ENCODE results near the gene IL19. TPM values are rescaled to one million over a fixed set of nuclear protein-coding genes. Genes with fewer than 3 reads are reported as not detected.

IL19 gene
- total and polyA plus RNA-seq, 2 donors = not detected

DNA sequence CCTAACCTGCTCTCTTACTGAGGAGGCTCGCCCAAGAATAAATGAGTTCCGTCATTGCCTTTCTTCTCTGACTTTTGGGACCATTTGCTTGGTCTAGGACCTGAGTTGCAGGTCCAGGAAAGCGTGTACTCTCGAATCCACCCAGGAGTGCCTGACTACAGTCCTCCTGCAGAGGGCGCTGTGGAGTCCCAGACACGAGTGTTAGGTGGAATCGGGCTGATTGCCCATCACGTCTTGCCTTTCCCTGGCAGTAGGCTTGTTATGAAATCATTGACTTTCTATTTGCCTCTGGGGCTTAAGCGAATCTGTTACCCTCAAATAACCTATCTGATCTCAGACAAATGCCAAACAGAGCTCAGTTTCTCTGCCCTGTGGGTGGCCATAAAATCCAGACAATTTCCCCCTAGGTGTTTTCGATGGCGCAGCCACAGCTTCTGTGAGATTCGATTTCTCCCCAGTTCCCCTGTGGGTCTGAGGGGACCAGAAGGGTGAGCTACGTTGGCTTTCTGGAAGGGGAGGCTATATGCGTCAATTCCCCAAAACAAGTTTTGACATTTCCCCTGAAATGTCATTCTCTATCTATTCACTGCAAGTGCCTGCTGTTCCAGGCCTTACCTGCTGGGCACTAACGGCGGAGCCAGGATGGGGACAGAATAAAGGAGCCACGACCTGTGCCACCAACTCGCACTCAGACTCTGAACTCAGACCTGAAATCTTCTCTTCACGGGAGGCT, 94.5 kb downstream of the IL19 start, which contains the start of gene IL20:
TSS of gene IL20 (plus strand) at position 685 of the 733 bp plus-strand sequence. CDS start 230 bp downstream, outside the sequence.
- Histone ChIP-seq H3K27ac (ENCODE audit: low read depth) (no peak within 1 kb of the TSS), H3K36me3 (ENCODE audit: insufficient read depth) (no peaks in the 10 kb centered on the region), H3K4me1 (ENCODE audit: insufficient read depth) (no peaks in the 10 kb centered on the region), H3K4me3 (ENCODE audit: low read depth, low read length) (no peak within 1 kb of the TSS)
- 57% methylated on average over 19 of the region's 19 CpGs for WGBS
- no peak for DNase-seq (ENCODE audit: extremely low spot score)

DNA sequence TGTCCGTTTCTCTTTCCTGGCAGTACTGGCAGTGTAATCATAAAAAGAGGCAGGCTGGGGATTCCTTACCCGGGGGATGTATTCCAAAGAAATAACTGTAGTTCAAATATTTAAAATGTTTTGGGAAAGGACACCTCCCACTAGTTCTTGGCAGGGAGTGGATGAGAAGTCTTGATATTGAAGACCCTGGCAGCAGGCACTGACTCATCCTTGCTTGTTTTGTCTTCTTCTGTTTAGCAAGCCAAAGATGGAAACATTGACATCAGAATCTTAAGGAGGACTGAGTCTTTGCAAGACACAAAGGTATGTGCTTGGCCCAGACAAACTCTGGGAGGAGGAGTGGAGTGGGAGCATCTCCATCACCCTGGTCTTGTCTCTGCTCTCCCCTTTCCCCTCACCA, 95.5 kb downstream of the IL19 start:
- Histone ChIP-seq H3K36me3 (ENCODE audit: insufficient read depth) (no peaks in the 10 kb centered on the region), H3K4me3 (ENCODE audit: low read depth, low read length) (no peak overlapping the region), H3K4me1 (ENCODE audit: insufficient read depth) (no peaks in the 10 kb centered on the region), H3K27ac (ENCODE audit: low read depth) (no peak overlapping the region)
- WGBS = 35% methylated on average over 2 of the region's 2 CpGs
- no peak for DNase-seq (ENCODE audit: extremely low spot score)

DNA sequence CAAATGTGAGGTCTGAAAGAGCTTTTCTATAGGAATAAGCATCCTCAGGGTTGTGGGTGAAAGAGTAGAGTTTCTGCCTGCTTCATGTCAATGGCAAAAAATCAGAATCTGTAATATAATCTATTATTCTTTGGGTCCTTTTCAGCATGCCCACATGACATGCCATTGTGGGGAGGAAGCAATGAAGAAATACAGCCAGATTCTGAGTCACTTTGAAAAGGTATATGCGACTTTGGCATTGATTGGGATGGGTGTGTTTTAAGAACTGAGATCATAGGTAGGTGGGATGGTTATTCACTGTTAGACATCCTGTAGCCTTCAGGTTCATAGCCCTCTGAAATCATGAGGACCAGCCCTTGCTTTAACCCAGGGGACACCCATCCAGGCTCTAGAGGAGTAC, 96.7 kb downstream of the IL19 start:
- H3K36me3 ChIP-seq (ENCODE audit: insufficient read depth) = no peaks in the 10 kb centered on the region
- no peak for DNase-seq (ENCODE audit: extremely low spot score)
- 98% methylated on average over 1 of the region's 1 CpG for WGBS
- H3K4me1 ChIP-seq (ENCODE audit: insufficient read depth) = no peaks in the 10 kb centered on the region
- H3K4me3 ChIP-seq (ENCODE audit: low read depth, low read length) = no peak overlapping the region
- no peak overlapping the region for H3K27ac ChIP-seq (ENCODE audit: low read depth)

GRCh38 chr1:206867716-206868115, 97.1 kb downstream of the IL19 start:
- no peak overlapping the region for H3K27ac ChIP-seq (ENCODE audit: low read depth)
- no peak overlapping the region for H3K4me3 ChIP-seq (ENCODE audit: low read depth, low read length)
- no peaks in the 10 kb centered on the region for H3K4me1 ChIP-seq (ENCODE audit: insufficient read depth)
- DNase-seq (ENCODE audit: extremely low spot score) = no peak
- H3K36me3 ChIP-seq (ENCODE audit: insufficient read depth) = no peaks in the 10 kb centered on the region

- WGBS = 44% methylated on average over 1 of the region's 1 CpG
- H3K36me3 ChIP-seq (ENCODE audit: insufficient read depth) = no peaks in the 10 kb centered on the region
- H3K27ac ChIP-seq (ENCODE audit: low read depth) = no peak overlapping the region
- no peak overlapping the region for H3K4me3 ChIP-seq (ENCODE audit: low read depth, low read length)
- DNase-seq (ENCODE audit: extremely low spot score) = no peak
- H3K4me1 ChIP-seq (ENCODE audit: insufficient read depth) = no peaks in the 10 kb centered on the region
These were observed 97.7 kb downstream of the IL19 start for GRCh38 chr1:206868264-206868663.

GRCh38 chr1:206872139-206872538, 101.6 kb downstream of the IL19 start:
- no peak overlapping the region for H3K4me3 ChIP-seq (ENCODE audit: low read depth, low read length)
- H3K4me1 ChIP-seq (ENCODE audit: insufficient read depth) = no peaks in the 10 kb centered on the region
- WGBS = 60% methylated on average over 3 of the region's 3 CpGs
- DNase-seq (ENCODE audit: extremely low spot score) = no peak
- no peak overlapping the region for H3K27ac ChIP-seq (ENCODE audit: low read depth)
- H3K36me3 ChIP-seq (ENCODE audit: insufficient read depth) = no peaks in the 10 kb centered on the region

GRCh38 chr1:206873603-206874188, 103.1 kb downstream of the IL19 start:
- Histone ChIP-seq H3K27ac (ENCODE audit: low read depth) (no peak overlapping the region), H3K36me3 (ENCODE audit: insufficient read depth) (no peaks in the 10 kb centered on the region), H3K4me1 (ENCODE audit: insufficient read depth) (no peaks in the 10 kb centered on the region), H3K4me3 (ENCODE audit: low read depth, low read length) (no peak overlapping the region)
- 83% methylated on average over 3 of the region's 3 CpGs for WGBS
- DNase-seq (ENCODE audit: extremely low spot score) = no peak

DNA sequence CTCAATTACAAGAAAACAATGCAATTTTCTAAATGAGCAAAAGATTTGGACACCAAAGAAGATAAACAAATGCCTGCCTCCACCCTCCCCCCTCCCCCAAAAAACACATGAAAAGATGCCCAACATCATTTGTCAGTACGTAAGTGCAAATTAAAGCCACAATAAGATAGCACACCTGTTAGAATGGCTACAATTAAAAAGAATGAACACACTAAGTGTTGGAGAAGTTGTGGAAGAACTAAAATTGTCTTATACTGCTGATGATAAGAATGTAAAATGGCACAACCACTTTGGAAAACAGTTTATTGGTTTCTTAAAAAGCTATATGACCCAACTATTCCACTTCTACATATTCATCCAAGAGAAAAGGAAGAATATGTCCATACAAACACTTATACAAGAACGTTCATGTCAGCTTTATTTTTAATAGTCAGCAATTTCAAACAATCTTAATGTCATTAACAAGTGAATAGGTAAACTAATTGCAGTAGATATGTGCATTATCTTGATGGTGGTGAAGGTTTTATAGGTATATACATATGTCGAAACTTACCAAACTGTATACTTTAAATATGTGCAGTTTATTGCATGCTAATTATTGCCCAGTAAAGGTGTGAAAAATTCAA, 105.3 kb downstream of the IL19 start:
- 75% methylated on average over 3 of the region's 3 CpGs for WGBS
- Histone ChIP-seq H3K4me1 (ENCODE audit: insufficient read depth) (no peaks in the 10 kb centered on the region), H3K27ac (ENCODE audit: low read depth) (no peak overlapping the region), H3K36me3 (ENCODE audit: insufficient read depth) (peaks cover 2% of the 10 kb centered on the region), H3K4me3 (ENCODE audit: low read depth, low read length) (no peak overlapping the region)
- no peak for DNase-seq (ENCODE audit: extremely low spot score)

GRCh38 chr1:206878456-206878855, 107.9 kb downstream of the IL19 start:
- Histone ChIP-seq H3K4me1 (ENCODE audit: insufficient read depth) (no peaks in the 10 kb centered on the region), H3K27ac (ENCODE audit: low read depth) (no peak overlapping the region), H3K36me3 (ENCODE audit: insufficient read depth) (peaks cover 2% of the 10 kb centered on the region), H3K4me3 (ENCODE audit: low read depth, low read length) (no peak overlapping the region)
- no peak for DNase-seq (ENCODE audit: extremely low spot score)

DNA sequence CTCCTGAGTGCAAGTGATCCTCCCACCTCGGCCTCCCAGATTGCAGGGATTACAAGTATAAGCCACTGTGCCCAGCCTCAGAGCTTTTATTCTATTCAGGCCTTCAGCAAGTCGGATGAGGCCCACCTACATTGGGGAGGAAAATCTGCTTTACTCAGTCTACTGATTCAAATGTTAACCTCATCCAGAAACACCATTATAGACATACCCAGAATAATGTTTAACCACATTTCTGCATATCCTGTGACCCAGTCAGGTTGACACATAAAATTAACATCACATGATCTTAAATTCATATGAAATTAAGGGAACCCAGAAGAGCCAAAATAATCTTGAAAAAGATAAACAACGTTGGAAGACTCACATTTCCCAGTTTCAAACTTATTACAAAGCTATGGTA, 109.7 kb downstream of the IL19 start:
- H3K27ac ChIP-seq (ENCODE audit: low read depth) = no peak overlapping the region
- WGBS = 75% methylated on average over 3 of the region's 3 CpGs
- peaks cover 2% of the 10 kb centered on the region for H3K36me3 ChIP-seq (ENCODE audit: insufficient read depth)
- no peak for DNase-seq (ENCODE audit: extremely low spot score)
- no peak overlapping the region for H3K4me3 ChIP-seq (ENCODE audit: low read depth, low read length)
- no peaks in the 10 kb centered on the region for H3K4me1 ChIP-seq (ENCODE audit: insufficient read depth)

DNA sequence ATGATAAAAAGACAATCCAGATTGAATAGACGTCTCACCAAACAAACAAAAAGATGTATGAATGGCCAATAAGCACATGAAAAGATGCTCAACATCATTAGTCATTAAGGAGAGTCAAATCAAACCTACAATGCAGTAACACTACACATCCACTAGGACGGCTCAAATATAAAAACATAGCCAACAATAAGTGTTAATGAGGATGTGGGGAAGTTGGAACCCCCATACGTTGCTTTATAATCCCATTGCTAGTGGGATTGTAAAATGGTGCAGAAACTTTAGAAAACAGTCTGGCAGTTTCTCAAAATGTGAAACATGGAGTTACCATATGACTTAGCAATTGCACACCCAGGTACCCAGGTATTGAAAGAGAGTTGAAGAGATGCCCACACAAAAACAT, 112.0 kb downstream of the IL19 start:
- DNase-seq (ENCODE audit: extremely low spot score) = no peak
- H3K36me3 ChIP-seq (ENCODE audit: insufficient read depth) = peaks cover 2% of the 10 kb centered on the region
- H3K27ac ChIP-seq (ENCODE audit: low read depth) = no peak overlapping the region
- WGBS = 72% methylated on average over 3 of the region's 3 CpGs
- H3K4me3 ChIP-seq (ENCODE audit: low read depth, low read length) = no peak overlapping the region
- no peaks in the 10 kb centered on the region for H3K4me1 ChIP-seq (ENCODE audit: insufficient read depth)

- 95% methylated on average over 1 of the region's 1 CpG for WGBS
- Histone ChIP-seq H3K27ac (ENCODE audit: low read depth) (no peak overlapping the region), H3K36me3 (ENCODE audit: insufficient read depth) (peaks cover 2% of the 10 kb centered on the region), H3K4me1 (ENCODE audit: insufficient read depth) (no peaks in the 10 kb centered on the region), H3K4me3 (ENCODE audit: low read depth, low read length) (no peak overlapping the region)
- no peak for DNase-seq (ENCODE audit: extremely low spot score)
These were observed 112.6 kb downstream of the IL19 start for GRCh38 chr1:206883160-206883559.

DNA sequence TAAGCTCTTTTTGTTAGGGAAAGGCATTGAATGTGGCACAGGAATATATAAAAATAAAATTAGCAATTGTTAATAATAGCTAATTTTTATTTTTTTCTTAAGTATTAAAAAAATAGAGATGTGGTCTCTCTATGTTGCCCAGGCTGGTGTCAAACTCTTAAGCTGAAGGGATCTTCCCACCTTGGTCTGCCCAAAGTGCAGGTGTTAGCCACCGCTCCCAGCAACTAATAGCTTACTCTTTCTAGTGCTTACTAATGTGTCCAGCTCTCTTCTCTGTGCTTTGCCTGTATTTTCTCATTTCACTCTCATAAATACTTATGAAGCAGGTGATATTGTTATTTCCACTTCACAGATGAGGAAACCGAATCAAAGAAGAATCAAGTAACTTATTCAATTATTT, 113.3 kb downstream of the IL19 start:
- Histone ChIP-seq H3K36me3 (ENCODE audit: insufficient read depth) (peaks cover 2% of the 10 kb centered on the region), H3K27ac (ENCODE audit: low read depth) (no peak overlapping the region), H3K4me3 (ENCODE audit: low read depth, low read length) (no peak overlapping the region), H3K4me1 (ENCODE audit: insufficient read depth) (no peaks in the 10 kb centered on the region)
- no peak for DNase-seq (ENCODE audit: extremely low spot score)
- WGBS = 89% methylated on average over 2 of the region's 2 CpGs

GRCh38 chr1:206885341-206886060, 114.9 kb downstream of the IL19 start:
- DNase-seq (ENCODE audit: extremely low spot score) = no peak
- Histone ChIP-seq H3K4me1 (ENCODE audit: insufficient read depth) (no peaks in the 10 kb centered on the region), H3K36me3 (ENCODE audit: insufficient read depth) (no peaks in the 10 kb centered on the region), H3K4me3 (ENCODE audit: low read depth, low read length) (no peak overlapping the region), H3K27ac (ENCODE audit: low read depth) (no peak overlapping the region)
- WGBS = 64% methylated on average over 3 of the region's 3 CpGs

All from urinary bladder (tissue), 4 donors.